Panc1 (cell line): ENCODE results near the gene SH3TC1.

Experiments
- POLR2AphosphoS5 ChIP-seq: IDR thresholded peaks from 2 replicates; pipeline ENCODE4 v1.6.1; 2012; ENCODE audit warnings: mild to moderate bottlenecking, low read depth, low read length, moderate library complexity
- SIN3A ChIP-seq: IDR thresholded peaks from 2 replicates; pipeline ENCODE4 v1.6.1; 2012; ENCODE audit warnings: low read depth, mild to moderate bottlenecking, low read length, moderate library complexity, borderline replicate concordance; ENCODE audit not compliant: insufficient read depth
- TCF7L2 ChIP-seq: IDR thresholded peaks from 2 replicates; pipeline ENCODE4 v1.6.1; 2011; ENCODE audit warnings: mild to moderate bottlenecking, low read depth, low read length, inconsistent platforms
- TF ChIP-seq, protein P1 (sequence below): fragments of 450-650 bp; IDR thresholded peaks from 2 replicates; pipeline ENCODE4 v1.5.1; 2017; ENCODE audit warnings: mild to moderate bottlenecking

DNA sequence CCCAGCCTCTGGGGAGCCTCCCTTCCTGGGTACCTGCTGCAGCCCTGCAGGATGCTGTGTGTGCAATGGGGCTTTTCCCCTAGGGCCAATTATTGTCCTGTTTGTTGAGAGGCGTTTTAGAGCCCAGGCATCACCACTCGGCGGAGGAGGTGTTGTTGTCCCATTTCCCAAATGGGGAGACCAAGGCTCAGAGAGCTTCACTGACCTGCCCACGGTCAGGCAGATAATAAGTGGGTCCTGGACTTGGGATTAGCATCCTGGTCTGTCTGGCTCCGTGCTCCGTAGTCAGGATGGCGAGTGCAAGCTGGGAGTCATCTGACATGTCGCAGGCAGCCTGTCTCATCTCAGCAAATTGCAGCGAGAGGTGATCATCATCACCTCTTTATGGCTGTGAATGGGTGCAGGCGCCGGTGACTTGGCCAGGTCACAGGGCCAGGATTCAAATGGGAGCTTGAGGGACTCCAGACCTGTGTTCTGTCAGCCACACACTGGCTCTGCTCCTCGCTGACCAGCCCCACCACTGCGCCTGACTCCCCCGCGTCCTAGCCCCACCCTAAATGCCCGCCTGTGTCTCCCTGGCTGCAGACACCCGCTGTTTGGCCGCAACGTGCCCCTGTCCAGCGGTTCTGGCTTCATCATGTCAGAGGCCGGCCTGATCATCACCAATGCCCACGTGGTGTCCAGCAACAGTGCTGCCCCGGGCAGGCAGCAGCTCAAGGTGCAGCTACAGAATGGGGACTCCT lies 87.1 kb downstream of the SH3TC1 start:
- TF ChIP-seq, protein P1, sequence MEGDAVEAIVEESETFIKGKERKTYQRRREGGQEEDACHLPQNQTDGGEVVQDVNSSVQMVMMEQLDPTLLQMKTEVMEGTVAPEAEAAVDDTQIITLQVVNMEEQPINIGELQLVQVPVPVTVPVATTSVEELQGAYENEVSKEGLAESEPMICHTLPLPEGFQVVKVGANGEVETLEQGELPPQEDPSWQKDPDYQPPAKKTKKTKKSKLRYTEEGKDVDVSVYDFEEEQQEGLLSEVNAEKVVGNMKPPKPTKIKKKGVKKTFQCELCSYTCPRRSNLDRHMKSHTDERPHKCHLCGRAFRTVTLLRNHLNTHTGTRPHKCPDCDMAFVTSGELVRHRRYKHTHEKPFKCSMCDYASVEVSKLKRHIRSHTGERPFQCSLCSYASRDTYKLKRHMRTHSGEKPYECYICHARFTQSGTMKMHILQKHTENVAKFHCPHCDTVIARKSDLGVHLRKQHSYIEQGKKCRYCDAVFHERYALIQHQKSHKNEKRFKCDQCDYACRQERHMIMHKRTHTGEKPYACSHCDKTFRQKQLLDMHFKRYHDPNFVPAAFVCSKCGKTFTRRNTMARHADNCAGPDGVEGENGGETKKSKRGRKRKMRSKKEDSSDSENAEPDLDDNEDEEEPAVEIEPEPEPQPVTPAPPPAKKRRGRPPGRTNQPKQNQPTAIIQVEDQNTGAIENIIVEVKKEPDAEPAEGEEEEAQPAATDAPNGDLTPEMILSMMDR = no peak
- TF ChIP-seq TCF7L2 = no peak
- no peak for TF ChIP-seq POLR2AphosphoS5
- TF ChIP-seq SIN3A = no peak
